Stimulated activated effector memory CD8-positive, alpha-beta T cell treated with anti-CD3 and anti-CD28 coated beads, Interleukin-12 subunit alpha, Interleukin-12 subunit beta, amount 100 ng/mL, for 72 hours (primary cell): ENCODE measurements around the gene WNT9A.
"Not testable (repeated sequence)": the region's sequence is repeated elsewhere in the genome, so short reads cannot be mapped to it uniquely, and the experiment has no call there.

ENCODE experiments used
- ATAC-seq: fragments of 150-1000 bp; cut with Tn5 transposase; 2 replicates; pipeline ENCODE4 v1.10.0; 2021
- DNase-seq, 2 donors: peaks; one replicate each; pipeline ENCODE4 v3.0.0; 2021 to 2022; ENCODE audit warnings: low spot score in 2 of 2
- H3K27ac Mint-ChIP-seq: one replicate; pipeline ENCODE4 v1.8.0; 2022; ENCODE audit warnings: mild to moderate bottlenecking, mixed read lengths
- H3K36me3 Mint-ChIP-seq: one replicate; pipeline ENCODE4 v1.8.0; 2022; ENCODE audit warnings: mild to moderate bottlenecking, mixed read lengths
- H3K4me1 Mint-ChIP-seq: one replicate; pipeline ENCODE4 v1.8.0; 2022; ENCODE audit warnings: mixed read lengths
- H3K4me3 Mint-ChIP-seq: one replicate; pipeline ENCODE4 v1.8.0; 2022; ENCODE audit warnings: mild to moderate bottlenecking, mixed read lengths
- H3K9me3 Mint-ChIP-seq: one replicate; pipeline ENCODE4 v1.8.0; 2022; ENCODE audit warnings: mixed read lengths

Gene WNT9A, protein sequence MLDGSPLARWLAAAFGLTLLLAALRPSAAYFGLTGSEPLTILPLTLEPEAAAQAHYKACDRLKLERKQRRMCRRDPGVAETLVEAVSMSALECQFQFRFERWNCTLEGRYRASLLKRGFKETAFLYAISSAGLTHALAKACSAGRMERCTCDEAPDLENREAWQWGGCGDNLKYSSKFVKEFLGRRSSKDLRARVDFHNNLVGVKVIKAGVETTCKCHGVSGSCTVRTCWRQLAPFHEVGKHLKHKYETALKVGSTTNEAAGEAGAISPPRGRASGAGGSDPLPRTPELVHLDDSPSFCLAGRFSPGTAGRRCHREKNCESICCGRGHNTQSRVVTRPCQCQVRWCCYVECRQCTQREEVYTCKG

GRCh38 chr1:227947676-227948492 lies at the start of gene WNT9A:
TSS of gene WNT9A (minus strand) at chr1:227947932. CDS start at chr1:227947887, 45 bp downstream.
- ATAC-seq, result peak; percentile 57

DNA sequence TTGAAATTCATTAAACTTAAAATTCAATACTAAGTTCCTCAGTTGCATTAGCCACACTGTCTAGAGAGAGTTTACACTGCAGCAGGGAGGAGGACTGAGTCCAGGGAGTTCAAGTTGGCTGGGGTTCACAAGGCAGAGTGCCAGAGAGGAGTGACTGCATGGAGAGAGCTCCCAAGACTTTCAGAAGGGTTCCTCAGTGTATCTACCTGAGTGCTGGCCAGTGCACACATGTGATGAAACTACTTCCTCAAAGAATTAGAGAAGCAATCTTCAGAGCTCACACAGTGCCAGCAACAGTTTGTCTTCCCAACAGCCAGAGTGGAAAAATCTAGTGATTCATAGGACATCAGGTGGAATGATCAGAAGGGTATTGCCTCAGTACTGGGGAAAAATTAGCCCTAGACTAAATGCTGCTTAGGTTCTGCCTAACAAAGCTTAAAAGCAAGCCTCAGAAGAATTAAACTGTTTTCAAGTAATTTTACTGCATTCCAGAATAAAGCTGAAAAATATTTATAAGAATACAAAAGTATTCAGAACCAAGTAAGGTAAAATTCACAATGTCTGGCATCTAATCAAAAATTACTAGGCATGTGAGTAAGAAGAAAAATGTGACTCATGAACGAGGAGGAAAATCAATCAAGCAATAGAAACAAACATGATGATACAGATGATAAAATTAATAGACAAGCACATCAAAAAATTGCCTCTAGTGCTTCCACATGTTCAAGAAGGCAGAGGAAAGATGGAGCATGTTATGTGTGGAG lies 48.6 kb upstream of the WNT9A start:
- Mint-ChIP-seq H3K27ac (no peak overlapping the region), H3K4me1 (no peaks in the 10 kb centered on the region), H3K9me3 (peaks cover 16% of the 10 kb centered on the region), H3K36me3 (no peaks in the 10 kb centered on the region), H3K4me3 (no peak overlapping the region)
- DNase-seq (no peak), ATAC-seq (no peak)

More at GRCh38 chr1:227947676-227948492, at the start of gene WNT9A:
- no peaks in the 10 kb centered on the region for H3K9me3 Mint-ChIP-seq
- H3K4me1 Mint-ChIP-seq, result peaks cover 6% of the 10 kb centered on the region
- peak in 1 of 2 donors; percentile 55 for DNase-seq
- H3K4me3 Mint-ChIP-seq, result peak within 1 kb of the TSS; percentile 68
- H3K27ac Mint-ChIP-seq, result no peak within 1 kb of the TSS
- H3K36me3 Mint-ChIP-seq, result no peaks in the 10 kb centered on the region

- H3K4me1 Mint-ChIP-seq, result no peaks in the 10 kb centered on the region
- DNase-seq, result no peak
- no peaks in the 10 kb centered on the region for H3K36me3 Mint-ChIP-seq
- peaks cover 16% of the 10 kb centered on the region for H3K9me3 Mint-ChIP-seq
- ATAC-seq, result no peak
- H3K4me3 Mint-ChIP-seq, result no peak overlapping the region
- H3K27ac Mint-ChIP-seq, result no peak overlapping the region
These were observed 47.0 kb upstream of the WNT9A start for GRCh38 chr1:227994632-227995300.

DNA sequence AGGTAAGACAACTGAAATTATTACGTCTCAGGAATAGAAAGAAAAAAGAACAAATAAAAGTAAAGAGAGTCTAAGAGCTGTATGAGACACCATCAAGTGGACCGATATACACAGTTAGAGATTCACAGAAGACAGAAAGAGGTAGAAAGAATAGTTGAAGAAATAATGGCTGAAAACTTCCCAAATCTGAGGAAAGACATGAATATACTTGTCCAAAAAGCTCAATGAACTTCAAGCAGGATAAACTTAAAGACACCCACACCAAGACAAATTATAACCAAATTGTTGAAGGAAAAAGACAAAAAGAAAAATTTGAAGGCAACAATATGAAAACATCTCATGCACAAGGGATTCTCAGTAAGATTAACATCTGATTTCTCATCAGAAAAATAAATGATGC lies 39.4 kb upstream of the WNT9A start:
- no peak for DNase-seq
- Mint-ChIP-seq H3K4me1 (no peaks in the 10 kb centered on the region), H3K27ac (no peak overlapping the region), H3K9me3 (peaks cover 4% of the 10 kb centered on the region), H3K4me3 (no peak overlapping the region), H3K36me3 (no peaks in the 10 kb centered on the region)
- no peak for ATAC-seq

DNA sequence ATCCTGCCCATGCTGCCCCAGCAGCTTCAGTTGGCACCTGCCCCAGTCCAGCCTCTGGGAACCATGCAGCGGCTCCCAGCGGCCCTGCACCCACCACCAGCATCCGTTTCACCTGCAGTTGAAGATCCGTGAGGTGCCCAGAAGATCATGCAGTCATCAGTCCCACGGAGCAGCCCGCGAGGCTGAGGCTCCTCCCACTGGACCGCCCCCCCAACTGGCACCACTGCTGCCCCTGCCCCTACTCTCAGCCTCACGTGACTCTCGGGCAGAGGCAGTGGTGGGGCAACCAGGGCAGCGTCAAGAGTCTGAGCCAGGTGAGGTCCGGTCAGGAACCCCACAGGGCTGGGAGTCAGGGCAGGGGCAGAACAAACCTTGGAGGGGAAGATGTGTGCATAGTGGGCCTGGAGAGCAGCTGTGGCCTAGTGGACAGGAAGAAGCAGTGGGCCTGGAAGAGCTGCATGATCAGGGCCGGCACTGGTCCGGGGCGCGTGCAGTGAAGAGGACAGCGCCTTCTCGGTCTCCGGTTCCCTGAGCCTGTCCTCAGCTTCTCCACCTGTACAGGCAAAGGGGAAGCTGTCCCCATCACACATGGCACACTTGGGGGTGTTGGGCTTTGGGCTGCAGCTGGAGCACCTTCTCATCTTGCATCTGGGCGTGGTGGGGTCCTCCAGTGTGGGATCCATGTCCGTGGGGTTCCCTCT lies 28.0 kb upstream of the WNT9A start:
- not testable (repeated sequence) for H3K4me3 Mint-ChIP-seq, ATAC-seq, H3K27ac Mint-ChIP-seq, H3K4me1 Mint-ChIP-seq, H3K9me3 Mint-ChIP-seq, DNase-seq, H3K36me3 Mint-ChIP-seq

GRCh38 chr1:227973724-227974288 lies 26.1 kb upstream of the WNT9A start:
- not testable (repeated sequence) for H3K36me3 Mint-ChIP-seq, DNase-seq, H3K4me1 Mint-ChIP-seq, H3K9me3 Mint-ChIP-seq, ATAC-seq, H3K4me3 Mint-ChIP-seq, H3K27ac Mint-ChIP-seq

GRCh38 chr1:227972843-227973374 lies 25.2 kb upstream of the WNT9A start:
- not testable (repeated sequence) for H3K36me3 Mint-ChIP-seq, DNase-seq, H3K4me1 Mint-ChIP-seq, H3K4me3 Mint-ChIP-seq, H3K27ac Mint-ChIP-seq, ATAC-seq, H3K9me3 Mint-ChIP-seq

- not testable (repeated sequence) for H3K27ac Mint-ChIP-seq, H3K9me3 Mint-ChIP-seq, H3K36me3 Mint-ChIP-seq, H3K4me1 Mint-ChIP-seq, ATAC-seq, H3K4me3 Mint-ChIP-seq, DNase-seq
These were observed 24.5 kb upstream of the WNT9A start for GRCh38 chr1:227972283-227972679.

DNA sequence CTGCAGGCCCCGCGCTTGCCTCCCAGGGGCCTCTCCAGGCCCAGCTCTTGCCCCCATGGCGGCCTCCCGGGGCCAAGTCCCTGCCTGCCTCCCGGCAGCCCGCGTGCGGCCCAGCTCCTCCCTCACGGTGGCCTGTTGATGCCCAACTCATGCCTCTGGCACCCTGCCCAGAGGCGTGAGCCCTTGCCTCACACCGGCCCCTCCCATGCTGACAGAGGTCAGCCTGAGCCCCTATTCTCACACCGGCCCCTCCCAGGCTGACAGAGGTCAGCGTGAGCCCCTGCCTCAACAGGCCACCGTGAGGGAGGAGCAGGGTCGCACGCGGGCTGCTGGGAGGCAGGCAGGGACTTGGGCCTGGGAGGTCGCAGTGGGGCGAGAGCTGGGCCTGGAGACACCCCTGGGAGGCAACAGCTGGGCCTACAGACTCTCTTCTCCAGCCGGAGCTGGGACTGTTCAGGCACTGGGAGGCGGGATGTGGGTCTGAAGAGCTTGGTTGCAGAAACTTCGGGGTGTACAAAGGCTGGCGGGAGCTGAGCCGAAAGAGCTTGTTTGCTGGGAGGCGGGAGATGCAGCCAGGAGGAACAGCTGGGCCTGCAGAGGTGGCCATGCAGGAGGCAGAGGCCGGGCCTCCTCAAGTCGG lies 24.0 kb upstream of the WNT9A start:
- not testable (repeated sequence) for H3K4me3 Mint-ChIP-seq, DNase-seq, H3K36me3 Mint-ChIP-seq, H3K9me3 Mint-ChIP-seq, H3K27ac Mint-ChIP-seq, ATAC-seq, H3K4me1 Mint-ChIP-seq

GRCh38 chr1:227971216-227971615 lies 23.5 kb upstream of the WNT9A start:
- H3K4me1 Mint-ChIP-seq, H3K36me3 Mint-ChIP-seq, DNase-seq, ATAC-seq, H3K4me3 Mint-ChIP-seq, H3K9me3 Mint-ChIP-seq, H3K27ac Mint-ChIP-seq: not testable (repeated sequence)

DNA sequence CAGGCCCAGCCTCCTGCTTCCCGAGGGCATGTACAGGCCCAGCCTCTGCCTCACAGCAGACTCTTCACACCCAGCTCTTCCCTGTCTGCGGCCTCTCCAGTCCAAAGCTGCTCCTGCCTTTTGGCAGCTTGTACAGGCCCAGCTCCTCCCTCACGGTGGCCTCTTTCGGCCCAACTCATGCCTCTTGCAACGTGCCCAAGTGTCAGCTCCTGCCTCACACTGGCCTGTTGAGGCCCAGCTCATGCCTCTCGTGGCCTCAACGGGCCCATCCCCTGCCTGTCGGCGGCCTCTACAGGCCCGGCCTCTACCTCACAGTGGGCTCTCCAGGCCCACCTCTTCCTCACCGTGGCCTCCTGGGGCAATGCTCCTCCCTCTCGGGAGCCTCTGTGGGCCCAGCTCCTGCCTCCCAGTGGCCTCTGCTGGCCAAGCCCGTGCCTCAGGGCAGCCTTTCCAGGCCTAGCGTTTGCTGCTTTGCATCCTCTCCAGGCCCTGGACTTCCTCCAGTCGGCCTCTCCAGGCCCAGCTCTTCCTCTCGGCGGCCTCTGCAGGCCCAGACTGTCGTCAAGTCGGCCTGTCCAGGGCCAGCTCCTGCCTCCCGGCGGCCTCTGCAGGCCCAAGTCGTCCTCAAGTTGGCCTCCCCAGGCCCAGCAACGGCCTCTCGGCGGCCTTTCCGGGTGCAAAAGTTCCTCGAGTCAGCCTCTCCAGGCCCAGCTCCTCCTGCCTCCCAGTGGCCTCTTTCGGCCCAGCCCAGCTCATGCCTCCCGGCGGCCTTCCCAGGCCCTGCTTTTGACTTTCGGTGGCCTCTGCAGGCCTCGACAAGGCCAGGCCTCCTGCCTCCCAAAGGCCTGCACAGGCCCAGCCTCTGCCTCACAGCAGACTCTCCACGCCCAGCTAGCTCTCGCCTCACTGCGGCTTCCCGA lies 22.6 kb upstream of the WNT9A start:
- H3K4me1 Mint-ChIP-seq, DNase-seq, H3K9me3 Mint-ChIP-seq, H3K27ac Mint-ChIP-seq, H3K4me3 Mint-ChIP-seq, ATAC-seq, H3K36me3 Mint-ChIP-seq: not testable (repeated sequence)

DNA sequence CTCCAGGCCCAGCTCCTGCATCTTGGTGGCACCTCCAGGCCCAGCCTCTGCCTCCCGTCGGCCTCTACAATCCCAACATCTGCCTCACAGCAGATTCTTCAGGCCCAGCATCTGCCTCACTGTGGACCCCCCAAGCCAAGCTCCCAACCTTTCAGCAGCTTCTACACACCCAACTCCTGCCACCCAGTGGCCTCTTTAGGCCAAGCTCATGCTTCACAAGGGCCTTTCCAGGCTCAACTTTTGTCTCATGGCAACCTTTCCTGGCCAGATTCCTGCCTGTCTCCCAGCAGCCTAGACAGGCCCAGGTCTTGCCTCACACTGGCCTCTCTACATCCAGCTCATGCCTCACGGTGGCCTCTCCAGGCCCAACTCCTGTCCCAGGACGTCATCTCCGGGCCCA lies 20.1 kb upstream of the WNT9A start:
- H3K9me3 Mint-ChIP-seq, H3K4me3 Mint-ChIP-seq, ATAC-seq, H3K36me3 Mint-ChIP-seq, H3K27ac Mint-ChIP-seq, H3K4me1 Mint-ChIP-seq, DNase-seq: not testable (repeated sequence)

DNA sequence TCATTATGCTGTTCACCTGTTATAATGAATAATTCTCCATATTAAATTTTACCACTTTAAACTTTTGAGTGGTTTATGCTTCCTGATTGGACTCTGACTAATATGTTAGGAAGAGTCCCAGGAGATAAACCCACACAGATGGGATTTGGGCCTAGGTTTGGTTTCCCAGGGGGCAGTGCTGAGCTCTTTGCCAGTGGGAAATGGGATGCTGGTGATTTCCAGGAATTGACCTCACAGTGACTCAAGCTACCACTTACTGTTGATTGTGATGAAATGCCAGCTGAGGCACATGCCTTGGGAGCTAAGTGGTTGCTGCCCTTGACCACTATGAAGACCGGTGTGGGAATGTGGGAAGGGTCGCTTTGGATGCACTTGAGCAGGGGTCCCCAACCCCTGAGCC lies 19.0 kb upstream of the WNT9A start:
- DNase-seq, ATAC-seq: not testable (repeated sequence)

More for the DNA sequence above, 19.0 kb upstream of the WNT9A start:
- not testable (repeated sequence) for H3K4me1 Mint-ChIP-seq, H3K9me3 Mint-ChIP-seq, H3K27ac Mint-ChIP-seq, H3K4me3 Mint-ChIP-seq, H3K36me3 Mint-ChIP-seq
